CD14-positive monocyte (primary cell): Measurements from ENCODE around the gene ERICH4. TPM values are rescaled to one million over a fixed set of nuclear protein-coding genes. Genes with fewer than 3 reads are reported as not detected.

Experiments
- DNase-seq, 3 donors: peaks; one replicate each; pipeline ENCODE4 v3.0.0-alpha.2; 2011 to 2022
- H2AFZ ChIP-seq: 2 replicates; pipeline ENCODE4 v1.6.0; 2012; ENCODE audit warnings: mild to moderate bottlenecking, low read depth, low read length, inconsistent platforms; ENCODE audit not compliant: insufficient read depth, poor library complexity, severe bottlenecking
- H3K27ac ChIP-seq, 2 donors: 1 replicate in 1 of 2; 2 replicates in 1 of 2; pipeline ENCODE4 v1.5.1; 2012 to 2013; ENCODE audit warnings: low read length in 2 of 2, control low read depth in 1 of 2, inconsistent platforms in 1 of 2, low read depth in 1 of 2, mild to moderate bottlenecking in 1 of 2
- H3K27me3 ChIP-seq, 2 donors: one replicate each; pipeline versions ENCODE4 v1.6.0 to v1.6.1; 2011 to 2013; ENCODE audit warnings: low read length in 2 of 2; ENCODE audit not compliant: control insufficient read depth in 2 of 2, insufficient read depth in 2 of 2
- H3K36me3 ChIP-seq, 2 donors: replicated peaks in 1 of 2; 1 replicate in 1 of 2; 2 replicates in 1 of 2; pipeline versions ENCODE4 v1.5.1 to v1.6.1; 2012 to 2013; ENCODE audit warnings: low read length in 2 of 2, control low read depth in 1 of 2, inconsistent platforms in 1 of 2, mild to moderate bottlenecking in 1 of 2; ENCODE audit not compliant: insufficient read depth in 2 of 2, control insufficient read depth in 1 of 2
- H3K4me1 ChIP-seq, 2 donors: 1 replicate in 1 of 2; 2 replicates in 1 of 2; pipeline versions ENCODE4 v1.5.1 to v1.6.1; 2012 to 2013; ENCODE audit warnings: low read length in 2 of 2, control low read depth in 1 of 2, inconsistent platforms in 1 of 2, mild to moderate bottlenecking in 1 of 2, moderate library complexity in 1 of 2; ENCODE audit not compliant: insufficient read depth in 2 of 2, control insufficient read depth in 1 of 2
- H3K4me2 ChIP-seq: replicated peaks from 2 replicates; pipeline ENCODE3; 2012; ENCODE audit warnings: low read length, moderate library complexity, mild to moderate bottlenecking; ENCODE audit not compliant: poor library complexity, severe bottlenecking; ENCODE audit errors: extremely low read depth
- H3K4me3 ChIP-seq, 3 experiments: fragments of 200-600 bp in 1 of 3; sonication (generic) in 1 of 3; replicated peaks in 1 of 3; 1 replicate in 2 of 3; 2 replicates in 1 of 3; pipeline ENCODE4 v1.5.1; 2011 to 2013; ENCODE audit warnings: low read length in 3 of 3, mild to moderate bottlenecking in 3 of 3, control low read depth in 2 of 3, low read depth in 2 of 3, inconsistent platforms in 1 of 3, moderate library complexity in 1 of 3
- H3K79me2 ChIP-seq: 2 replicates; pipeline ENCODE4 v1.6.0; 2012; ENCODE audit warnings: mild to moderate bottlenecking, control low read depth, inconsistent platforms, low read length, moderate library complexity; ENCODE audit not compliant: insufficient read depth
- H3K9ac ChIP-seq: 2 replicates; pipeline ENCODE4 v1.6.0; 2017; ENCODE audit warnings: low read length, mild to moderate bottlenecking; ENCODE audit not compliant: insufficient read depth, poor library complexity, severe bottlenecking
- H3K9me3 ChIP-seq, 2 donors: replicated peaks in 1 of 2; 1 replicate in 1 of 2; 2 replicates in 1 of 2; pipeline versions ENCODE4 v1.5.1 to v1.6.1; 2012 to 2013; ENCODE audit warnings: low read length in 2 of 2, control low read depth in 1 of 2; ENCODE audit not compliant: control insufficient read depth in 1 of 2, insufficient read depth in 1 of 2
- H4K20me1 ChIP-seq: 2 replicates; pipeline ENCODE4 v1.6.0; 2012; ENCODE audit warnings: mild to moderate bottlenecking, low read length, control low read depth, moderate library complexity; ENCODE audit not compliant: insufficient read depth
- H3K27ac Mint-ChIP-seq, 7 donors: one replicate each; pipeline ENCODE4 v1.8.0; 2020; ENCODE audit warnings: mild to moderate bottlenecking in 7 of 7, mixed read lengths in 7 of 7, moderate library complexity in 6 of 7, inconsistent platforms in 2 of 7
- H3K27me3 Mint-ChIP-seq, 3 donors: one replicate each; pipeline ENCODE4 v1.8.0; 2021 to 2022; ENCODE audit warnings: low read depth in 3 of 3, mild to moderate bottlenecking in 3 of 3, mixed read lengths in 3 of 3, moderate library complexity in 3 of 3, inconsistent platforms in 1 of 3
- H3K36me3 Mint-ChIP-seq, 2 donors: one replicate each; pipeline ENCODE4 v1.8.0; 2020; ENCODE audit warnings: mixed read lengths in 2 of 2, inconsistent platforms in 1 of 2, mild to moderate bottlenecking in 1 of 2
- H3K4me1 Mint-ChIP-seq: one replicate; pipeline ENCODE4 v1.8.0; 2020; ENCODE audit warnings: mild to moderate bottlenecking, mixed read lengths
- H3K4me3 Mint-ChIP-seq, 2 donors: one replicate each; pipeline ENCODE4 v1.8.0; 2020; ENCODE audit warnings: mild to moderate bottlenecking in 2 of 2, mixed read lengths in 2 of 2, moderate library complexity in 1 of 2
- H3K9me3 Mint-ChIP-seq, 7 donors: one replicate each; pipeline ENCODE4 v1.8.0; 2020 to 2022; ENCODE audit warnings: mixed read lengths in 7 of 7, mild to moderate bottlenecking in 6 of 7, moderate library complexity in 6 of 7, inconsistent platforms in 2 of 7
- CTCF ChIP-seq: fragments of 200-600 bp; IDR thresholded peaks from one replicate; pipeline ENCODE4 v1.8.0; 2022; ENCODE audit warnings: antibody characterized with exemption, mild to moderate bottlenecking
- WGBS: methylation state at CpG from one replicate; pipeline ENCODE4 v1.1.5; 2013; ENCODE audit warnings: missing lambda C conversion rate; ENCODE audit not compliant: insufficient coverage; 5-methylcytosine and 5-hydroxymethylcytosine counted together
- intact Hi-C, 2 donors: fragments of 100-400 bp; cut with micrococcal nuclease; formaldehyde crosslinking; loops; one replicate each; pipeline versions ENCODE4 v1.15.0 to v1.15.1; 2023
- polyA plus RNA-seq, 3 donors: library from polyadenylated mRNA; depleted of rRNA in 1 of 3; unstranded in 2 of 3; stranded (reverse) in 1 of 3; fragments of 300-500 nt in 2 of 3; fragments of >200 nt in 1 of 3; fragmentation: Illumina TruSeq in 2 of 3; gene quantifications; 1 replicate in 2 of 3; 2 replicates in 1 of 3; pipeline ENCODE4 v1.2.3, GENCODE V29; 2012 to 2021

Gene ERICH4
- polyA plus RNA-seq, 3 donors: 0.09 TPM; not detected in 2

- no peak overlapping the region for H3K4me3 ChIP-seq
- H3K4me2 ChIP-seq: no peak overlapping the region
- peaks cover 82 to 87% of the 10 kb centered on the region in 2 donors for H3K4me1 ChIP-seq
- no peak for DNase-seq
- Mint-ChIP-seq H3K4me1 (peaks cover 82% of the 10 kb centered on the region), H3K9me3 (peaks cover 0 to 5% (median 0%) of the 10 kb centered on the region in 7 donors), H3K4me3 (no peak overlapping the region), H3K27ac (peak overlapping the region in 6 of 7 donors; percentile 54 to 96 (median 79)), H3K36me3 (peaks cover 49 to 76% of the 10 kb centered on the region in 2 donors), H3K27me3 (peaks cover 0 to 1% (median 0%) of the 10 kb centered on the region in 3 donors)
- H3K27me3 ChIP-seq: no peaks in the 10 kb centered on the region
- no peaks in the 10 kb centered on the region for H3K9me3 ChIP-seq
- no peak for TF ChIP-seq CTCF
- H3K27ac ChIP-seq: peak overlapping the region; percentile 86 to 96
- intact Hi-C loops: loop anchor here in 1 of 2 donors (10.0 kb wide), 1 partner anchor 48 kb away; the partner anchor contains the start of gene TMEM91
- no peak overlapping the region for H3K9ac ChIP-seq
- H4K20me1 ChIP-seq: peaks cover 34% of the 10 kb centered on the region
- H2AFZ ChIP-seq: no peak overlapping the region
- peaks cover 57% of the 10 kb centered on the region for H3K79me2 ChIP-seq
- peaks cover 53 to 56% of the 10 kb centered on the region in 2 donors for H3K36me3 ChIP-seq
- WGBS: 83% methylated on average over 15 of the region's 18 CpGs
Observed at GRCh38 chr19:41422456-41422855, 20.5 kb upstream of the ERICH4 start.

GRCh38 chr19:41422955-41423354 is 20.0 kb upstream of the ERICH4 start:
- 95% methylated on average over 12 of the region's 12 CpGs for WGBS
- H3K4me2 ChIP-seq: no peak overlapping the region
- intact Hi-C loops: loop anchor here in 1 of 2 donors (10.0 kb wide), 1 partner anchor 48 kb away; the partner anchor contains the start of gene TMEM91
- H3K9me3 ChIP-seq: no peaks in the 10 kb centered on the region
- H3K36me3 ChIP-seq: peaks cover 52 to 54% of the 10 kb centered on the region in 2 donors
- H3K9me3 Mint-ChIP-seq: peaks cover 0 to 5% (median 0%) of the 10 kb centered on the region in 7 donors
- peaks cover 46 to 71% of the 10 kb centered on the region in 2 donors for H3K36me3 Mint-ChIP-seq
- H3K9ac ChIP-seq: no peak overlapping the region
- peaks cover 0 to 1% (median 0%) of the 10 kb centered on the region in 3 donors for H3K27me3 Mint-ChIP-seq
- H3K79me2 ChIP-seq: peaks cover 62% of the 10 kb centered on the region
- H3K4me3 Mint-ChIP-seq: no peak overlapping the region
- H3K27ac ChIP-seq: peak overlapping the region in 1 of 2 donors; percentile 86
- H3K27me3 ChIP-seq: no peaks in the 10 kb centered on the region
- no peak for TF ChIP-seq CTCF
- H3K27ac Mint-ChIP-seq: peak overlapping the region in 4 of 7 donors; percentile 7 to 93 (median 62)
- peaks cover 34% of the 10 kb centered on the region for H4K20me1 ChIP-seq
- no peak overlapping the region for H2AFZ ChIP-seq
- H3K4me1 ChIP-seq: peaks cover 87 to 92% of the 10 kb centered on the region in 2 donors
- H3K4me1 Mint-ChIP-seq: peaks cover 83% of the 10 kb centered on the region
- no peak overlapping the region for H3K4me3 ChIP-seq
- DNase-seq: no peak
